Effector memory CD8-positive, alpha-beta T cell (primary cell): Measurements from ENCODE around the gene STON2.
"Not testable (repeated sequence)": the region's sequence is repeated elsewhere in the genome, so short reads cannot be mapped to it uniquely, and the experiment has no call there.

Experiments used
- ATAC-seq: fragments of 150-1000 bp; cut with Tn5 transposase; replicated peaks from 2 replicates; pipeline ENCODE4 v1.10.0; 2021; ENCODE audit warnings: mild to moderate bottlenecking, moderate library complexity
- DNase-seq, 3 experiments: peaks; one replicate each; pipeline ENCODE4 v3.0.0; 2021
- H3K27ac Mint-ChIP-seq, 2 donors: one replicate each; pipeline ENCODE4 v1.8.0; 2022; ENCODE audit warnings: mild to moderate bottlenecking in 2 of 2, mixed read lengths in 2 of 2, moderate library complexity in 2 of 2
- H3K27me3 Mint-ChIP-seq, 2 donors: one replicate each; pipeline ENCODE4 v1.8.0; 2022; ENCODE audit warnings: mixed read lengths in 2 of 2
- H3K36me3 Mint-ChIP-seq: one replicate; pipeline ENCODE4 v1.8.0; 2022; ENCODE audit warnings: mild to moderate bottlenecking, moderate library complexity, mixed read lengths; ENCODE audit not compliant: insufficient read depth
- H3K4me1 Mint-ChIP-seq, 2 donors: one replicate each; pipeline ENCODE4 v1.8.0; 2022; ENCODE audit warnings: low read depth in 2 of 2, mixed read lengths in 2 of 2
- H3K4me3 Mint-ChIP-seq, 2 donors: one replicate each; pipeline ENCODE4 v1.8.0; 2022; ENCODE audit warnings: mild to moderate bottlenecking in 2 of 2, mixed read lengths in 2 of 2, moderate library complexity in 2 of 2
- H3K9me3 Mint-ChIP-seq, 2 donors: one replicate each; pipeline ENCODE4 v1.8.0; 2022; ENCODE audit warnings: mixed read lengths in 2 of 2

STON2 gene

GRCh38 chr14:81434230-81434629 lies 34.1 kb upstream of the STON2 start:
- Mint-ChIP-seq H3K27me3 (peaks cover 75 to 85% of the 10 kb centered on the region in 2 donors), H3K4me3 (no peak overlapping the region), H3K27ac (no peak overlapping the region), H3K9me3 (no peaks in the 10 kb centered on the region), H3K4me1 (peaks cover 9 to 12% of the 10 kb centered on the region in 2 donors), H3K36me3 (peaks cover 3% of the 10 kb centered on the region)
- DNase-seq (no peak), ATAC-seq (no peak)

GRCh38 chr14:81433378-81433777 lies 33.3 kb upstream of the STON2 start:
- H3K4me3 Mint-ChIP-seq = no peak overlapping the region
- DNase-seq = no peak
- H3K4me1 Mint-ChIP-seq = peaks cover 9 to 12% of the 10 kb centered on the region in 2 donors
- peaks cover 3% of the 10 kb centered on the region for H3K36me3 Mint-ChIP-seq
- no peaks in the 10 kb centered on the region for H3K9me3 Mint-ChIP-seq
- H3K27me3 Mint-ChIP-seq = peaks cover 72 to 87% of the 10 kb centered on the region in 2 donors
- H3K27ac Mint-ChIP-seq = no peak overlapping the region
- no peak for ATAC-seq

GRCh38 chr14:81432219-81432661 lies 32.1 kb upstream of the STON2 start:
- ATAC-seq = no peak
- Mint-ChIP-seq H3K4me1 (peaks cover 7 to 10% of the 10 kb centered on the region in 2 donors), H3K36me3 (peaks cover 3% of the 10 kb centered on the region), H3K27me3 (peaks cover 72 to 87% of the 10 kb centered on the region in 2 donors), H3K9me3 (no peaks in the 10 kb centered on the region), H3K4me3 (no peak overlapping the region), H3K27ac (no peak overlapping the region)
- no peak for DNase-seq

GRCh38 chr14:81430235-81430634 lies 30.1 kb upstream of the STON2 start:
- H3K27ac Mint-ChIP-seq = no peak overlapping the region
- no peak for DNase-seq
- peaks cover 77 to 91% of the 10 kb centered on the region in 2 donors for H3K27me3 Mint-ChIP-seq
- no peaks in the 10 kb centered on the region for H3K9me3 Mint-ChIP-seq
- no peak for ATAC-seq
- peaks cover 2 to 3% of the 10 kb centered on the region in 2 donors for H3K4me1 Mint-ChIP-seq
- H3K36me3 Mint-ChIP-seq = peaks cover 3% of the 10 kb centered on the region
- no peak overlapping the region for H3K4me3 Mint-ChIP-seq

GRCh38 chr14:81429749-81430148 lies 29.6 kb upstream of the STON2 start:
- DNase-seq, ATAC-seq, H3K9me3 Mint-ChIP-seq, H3K27ac Mint-ChIP-seq, H3K4me3 Mint-ChIP-seq, H3K4me1 Mint-ChIP-seq, H3K36me3 Mint-ChIP-seq: not testable (repeated sequence)
- peaks cover 72 to 86% of the 10 kb centered on the region in 2 donors for H3K27me3 Mint-ChIP-seq

GRCh38 chr14:81429028-81429427 lies 28.9 kb upstream of the STON2 start:
- Mint-ChIP-seq H3K4me3 (no peak overlapping the region), H3K27ac (no peak overlapping the region), H3K9me3 (no peaks in the 10 kb centered on the region), H3K27me3 (peaks cover 64 to 79% of the 10 kb centered on the region in 2 donors), H3K36me3 (peaks cover 3% of the 10 kb centered on the region), H3K4me1 (no peaks in the 10 kb centered on the region)
- DNase-seq = no peak
- ATAC-seq = no peak

- Mint-ChIP-seq H3K4me3 (no peak overlapping the region), H3K27ac (no peak overlapping the region), H3K36me3 (peaks cover 3% of the 10 kb centered on the region), H3K27me3 (peaks cover 49 to 64% of the 10 kb centered on the region in 2 donors), H3K9me3 (no peaks in the 10 kb centered on the region), H3K4me1 (no peaks in the 10 kb centered on the region)
- no peak for DNase-seq
- ATAC-seq = no peak
Measured at GRCh38 chr14:81427348-81428058, 27.4 kb upstream of the STON2 start.

- Mint-ChIP-seq H3K27me3 (peaks cover 25 to 30% of the 10 kb centered on the region in 2 donors), H3K36me3 (no peaks in the 10 kb centered on the region), H3K9me3 (no peaks in the 10 kb centered on the region), H3K4me3 (no peak overlapping the region), H3K27ac (no peak overlapping the region), H3K4me1 (no peaks in the 10 kb centered on the region)
- no peak for ATAC-seq
- no peak for DNase-seq
Measured at GRCh38 chr14:81423504-81423903, 23.4 kb upstream of the STON2 start.

GRCh38 chr14:81418057-81418790 lies 18.1 kb upstream of the STON2 start:
- H3K27me3 Mint-ChIP-seq = peaks cover 16 to 23% of the 10 kb centered on the region in 2 donors
- H3K4me3 Mint-ChIP-seq = no peak overlapping the region
- no peaks in the 10 kb centered on the region for H3K36me3 Mint-ChIP-seq
- H3K4me1 Mint-ChIP-seq = no peaks in the 10 kb centered on the region
- ATAC-seq (no peak), DNase-seq (no peak)
- H3K27ac Mint-ChIP-seq = no peak overlapping the region
- H3K9me3 Mint-ChIP-seq = no peaks in the 10 kb centered on the region

- ATAC-seq = no peak
- no peaks in the 10 kb centered on the region for H3K4me1 Mint-ChIP-seq
Measured at GRCh38 chr14:81416981-81417380, 16.9 kb upstream of the STON2 start.

GRCh38 chr14:81416194-81416952 lies 16.2 kb upstream of the STON2 start:
- Mint-ChIP-seq H3K4me3 (no peak overlapping the region), H3K27me3 (peaks cover 30 to 32% of the 10 kb centered on the region in 2 donors), H3K36me3 (no peaks in the 10 kb centered on the region), H3K4me1 (no peaks in the 10 kb centered on the region), H3K9me3 (no peaks in the 10 kb centered on the region), H3K27ac (no peak overlapping the region)
- peak; percentile 12 for ATAC-seq
- DNase-seq = no peak

More at GRCh38 chr14:81416981-81417380, 16.9 kb upstream of the STON2 start:
- H3K27me3 Mint-ChIP-seq = peaks cover 24 to 28% of the 10 kb centered on the region in 2 donors
- DNase-seq = no peak
- no peak overlapping the region for H3K27ac Mint-ChIP-seq
- no peak overlapping the region for H3K4me3 Mint-ChIP-seq
- H3K9me3 Mint-ChIP-seq = no peaks in the 10 kb centered on the region
- no peaks in the 10 kb centered on the region for H3K36me3 Mint-ChIP-seq

GRCh38 chr14:81415781-81416180 lies 15.7 kb upstream of the STON2 start:
- ATAC-seq (no peak), DNase-seq (no peak)
- peaks cover 36% of the 10 kb centered on the region in 2 donors for H3K27me3 Mint-ChIP-seq
- H3K4me3 Mint-ChIP-seq = no peak overlapping the region
- no peak overlapping the region for H3K27ac Mint-ChIP-seq
- no peaks in the 10 kb centered on the region for H3K4me1 Mint-ChIP-seq
- H3K9me3 Mint-ChIP-seq = no peaks in the 10 kb centered on the region
- no peaks in the 10 kb centered on the region for H3K36me3 Mint-ChIP-seq

- DNase-seq (no peak), ATAC-seq (no peak)
- no peak overlapping the region for H3K27ac Mint-ChIP-seq
- no peaks in the 10 kb centered on the region for H3K4me1 Mint-ChIP-seq
- H3K4me3 Mint-ChIP-seq = no peak overlapping the region
- H3K27me3 Mint-ChIP-seq = peaks cover 38 to 39% of the 10 kb centered on the region in 2 donors
- no peaks in the 10 kb centered on the region for H3K9me3 Mint-ChIP-seq
- no peaks in the 10 kb centered on the region for H3K36me3 Mint-ChIP-seq
Measured at GRCh38 chr14:81414123-81414522, 14.0 kb upstream of the STON2 start.
